ENCODE measurements around the gene C1orf167. TPM values are rescaled to one million over a fixed set of nuclear protein-coding genes. Genes with fewer than 3 reads are reported as not detected.

Gene C1orf167
- total RNA-seq, 1 donor from 2014 or later: 0.29 TPM

GRCh38 chr1:11761285-11761684 lies 708 bp upstream of the C1orf167 start:
- no peak for DNase-seq (ENCODE audit: low spot score)

- no peak for DNase-seq (ENCODE audit: low spot score)
Measured at GRCh38 chr1:11764115-11764514, 2.1 kb downstream of the C1orf167 start.

GRCh38 chr1:11764519-11764918 lies 2.5 kb downstream of the C1orf167 start:
- no peak for DNase-seq (ENCODE audit: low spot score)

DNA sequence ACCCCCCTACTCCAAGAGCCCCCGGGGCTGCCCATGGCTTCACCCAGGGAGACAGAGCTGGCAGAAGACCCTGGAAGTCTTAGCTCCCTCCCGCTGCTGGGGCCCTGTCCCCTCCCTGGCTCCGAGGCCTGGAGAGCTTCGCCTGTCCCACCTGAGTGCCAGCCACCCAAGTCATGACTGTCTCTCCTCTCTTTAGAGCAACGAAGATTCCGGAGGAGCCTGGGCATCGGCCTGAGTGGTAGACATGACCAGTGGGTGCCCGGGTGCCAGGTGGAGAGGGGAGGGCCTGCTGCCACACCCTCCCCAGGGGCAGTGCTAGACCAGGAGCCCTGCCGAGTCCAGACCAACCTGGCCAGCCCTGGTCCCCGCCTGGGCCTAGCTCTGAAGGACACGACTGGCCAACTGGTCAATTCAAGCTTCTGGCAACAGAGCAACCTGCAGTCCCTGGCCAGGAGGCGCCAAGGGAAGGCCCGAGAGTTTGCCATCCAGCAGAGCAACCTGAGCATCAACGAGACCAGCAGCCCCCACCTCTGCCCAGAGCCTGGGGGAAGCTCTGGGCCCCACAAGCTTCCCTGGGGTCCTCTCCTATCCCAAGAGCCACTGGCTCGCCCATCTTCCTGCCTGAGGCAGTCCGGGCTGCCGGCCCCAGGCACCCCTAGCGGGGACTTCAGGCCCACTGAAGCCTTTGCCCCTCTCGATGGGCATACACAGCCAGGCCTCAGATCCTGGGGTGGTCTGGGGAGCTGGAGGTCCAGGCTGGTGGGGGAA lies 3.9 kb downstream of the C1orf167 start:
- DNase-seq (ENCODE audit: low spot score): no peak

DNA sequence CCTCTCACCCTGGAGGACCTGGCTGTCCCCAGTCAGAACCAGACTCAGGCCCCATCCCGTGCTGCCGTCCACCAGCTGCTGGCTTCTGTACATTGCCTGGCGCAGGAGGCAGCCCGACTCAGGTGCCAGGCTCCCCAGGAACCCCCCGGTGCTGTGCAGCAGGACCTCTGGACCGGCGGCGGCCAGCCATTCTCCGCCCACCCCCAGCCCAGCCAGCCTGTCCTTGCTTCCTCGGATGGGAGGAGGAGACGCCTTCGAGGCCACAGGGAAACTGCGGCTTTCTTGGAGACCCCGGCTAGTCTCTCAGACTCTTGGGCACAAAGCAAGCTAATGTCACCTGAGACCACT lies 4.4 kb downstream of the C1orf167 start:
- DNase-seq (ENCODE audit: low spot score): no peak

DNA sequence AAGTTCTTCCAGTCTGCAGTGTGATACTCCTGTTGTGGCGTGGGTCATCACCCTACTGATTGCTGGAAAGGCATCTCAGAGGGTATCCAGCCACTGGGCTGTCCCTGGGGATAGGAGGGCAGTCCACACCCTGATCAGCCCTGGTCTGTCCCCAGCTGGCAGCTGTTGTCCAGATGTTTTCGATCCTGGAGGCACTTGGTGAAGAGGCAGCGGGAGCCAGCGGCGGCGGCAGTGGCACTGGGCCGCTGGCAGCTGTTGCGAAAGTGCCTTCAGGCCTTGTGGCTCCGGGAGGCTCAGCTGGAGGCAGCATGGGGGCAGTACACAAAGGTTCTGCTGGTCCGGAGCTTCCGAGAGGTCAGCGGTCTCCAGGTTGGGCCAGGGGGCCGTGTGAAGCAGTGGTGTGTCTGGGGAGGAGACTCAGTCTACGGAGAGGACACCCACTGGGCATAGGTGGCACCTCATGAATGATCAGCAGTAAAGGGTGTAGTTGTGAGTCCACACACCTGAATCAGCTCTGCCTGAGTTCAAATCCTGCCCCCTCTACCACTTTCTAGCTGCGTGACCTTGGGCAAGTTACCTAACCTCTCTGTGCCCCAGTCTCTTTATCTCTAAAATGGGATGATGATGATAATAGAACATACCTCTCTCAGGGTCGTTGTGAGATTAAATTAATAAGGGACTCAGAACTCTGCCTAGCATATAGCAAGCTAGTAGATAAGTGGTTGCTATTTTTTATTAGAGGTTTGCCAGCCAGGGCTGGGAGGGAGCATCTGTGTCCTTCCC lies 6.1 kb downstream of the C1orf167 start:
- DNase-seq (ENCODE audit: low spot score): no peak

GRCh38 chr1:11768821-11769220 lies 6.8 kb downstream of the C1orf167 start:
- DNase-seq (ENCODE audit: low spot score): no peak

DNA sequence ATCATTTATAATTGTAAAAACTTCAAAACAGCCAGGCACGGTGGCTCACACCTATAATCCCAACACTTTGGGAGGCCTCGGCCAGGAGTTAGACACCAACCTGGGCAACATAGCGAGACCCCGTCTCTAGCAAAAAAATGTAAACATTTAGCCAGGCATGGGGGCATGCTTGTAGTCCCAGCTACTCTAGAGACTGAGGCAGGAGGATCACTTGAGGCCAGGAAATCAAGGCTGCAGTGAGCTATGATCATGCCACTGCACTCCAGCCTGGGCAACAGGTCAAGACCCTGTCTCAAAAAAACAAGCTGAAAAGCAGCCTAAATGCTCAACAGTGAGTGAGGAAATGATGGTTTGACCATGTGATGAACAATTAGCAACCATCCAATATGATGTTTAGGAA lies 7.3 kb downstream of the C1orf167 start:
- DNase-seq (ENCODE audit: low spot score): no peak

- no peak for DNase-seq (ENCODE audit: low spot score)
Measured at GRCh38 chr1:11770011-11770410, 8.0 kb downstream of the C1orf167 start.

GRCh38 chr1:11771481-11772043 lies 9.6 kb downstream of the C1orf167 start:
- DNase-seq (ENCODE audit: low spot score): no peak

GRCh38 chr1:11772458-11772857 lies 10.5 kb downstream of the C1orf167 start:
- DNase-seq (ENCODE audit: low spot score): no peak

DNA sequence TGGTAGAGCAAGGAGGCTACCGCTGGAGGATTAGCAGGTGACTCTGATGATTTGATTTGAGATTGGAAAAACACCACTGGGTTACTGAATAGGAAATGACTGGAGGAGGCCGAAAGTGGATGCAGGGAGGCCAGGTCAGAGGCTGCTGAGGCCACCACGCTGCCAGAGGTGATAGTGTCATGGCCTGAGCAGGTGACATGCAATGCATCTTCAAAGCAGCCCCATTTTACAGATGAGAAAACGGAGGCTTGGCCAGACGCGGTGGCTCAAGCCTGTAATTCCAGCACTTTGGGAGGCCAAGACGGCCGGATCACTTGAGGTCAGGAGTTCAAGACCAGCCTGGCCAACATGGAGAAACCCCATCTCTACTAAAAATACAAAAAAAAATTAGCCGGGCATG lies 12.8 kb downstream of the C1orf167 start:
- no peak for DNase-seq (ENCODE audit: low spot score)

- DNase-seq (ENCODE audit: low spot score): no peak
Measured at GRCh38 chr1:11777658-11778322, 15.8 kb downstream of the C1orf167 start.

DNA sequence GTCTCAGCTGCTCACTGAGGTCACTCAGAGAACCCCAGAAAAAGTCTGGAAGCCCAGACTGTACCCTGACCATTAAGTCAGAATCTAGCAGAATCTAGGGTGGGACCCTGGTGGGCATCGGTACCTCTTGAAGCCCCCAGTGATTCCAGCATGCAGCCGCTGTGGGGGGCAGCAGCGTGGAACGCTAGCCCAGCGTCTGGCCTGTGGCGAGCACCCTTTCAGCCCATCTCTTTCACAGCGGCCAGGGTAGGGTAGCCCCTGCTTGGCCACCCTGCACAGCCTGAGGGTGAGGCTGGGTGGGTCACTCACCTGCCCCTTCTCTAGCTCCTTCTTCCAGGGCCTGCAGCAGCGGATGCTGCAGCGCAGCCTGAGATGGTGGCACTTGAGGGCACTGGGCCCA lies 16.3 kb downstream of the C1orf167 start:
- DNase-seq (ENCODE audit: low spot score): no peak

GRCh38 chr1:11778844-11779623 lies 17.0 kb downstream of the C1orf167 start:
- no peak for DNase-seq (ENCODE audit: low spot score)

GRCh38 chr1:11779715-11780379 lies 17.9 kb downstream of the C1orf167 start:
- DNase-seq (ENCODE audit: low spot score): no peak

- DNase-seq (ENCODE audit: low spot score): no peak
Measured at GRCh38 chr1:11780380-11781147, 18.6 kb downstream of the C1orf167 start.

DNA sequence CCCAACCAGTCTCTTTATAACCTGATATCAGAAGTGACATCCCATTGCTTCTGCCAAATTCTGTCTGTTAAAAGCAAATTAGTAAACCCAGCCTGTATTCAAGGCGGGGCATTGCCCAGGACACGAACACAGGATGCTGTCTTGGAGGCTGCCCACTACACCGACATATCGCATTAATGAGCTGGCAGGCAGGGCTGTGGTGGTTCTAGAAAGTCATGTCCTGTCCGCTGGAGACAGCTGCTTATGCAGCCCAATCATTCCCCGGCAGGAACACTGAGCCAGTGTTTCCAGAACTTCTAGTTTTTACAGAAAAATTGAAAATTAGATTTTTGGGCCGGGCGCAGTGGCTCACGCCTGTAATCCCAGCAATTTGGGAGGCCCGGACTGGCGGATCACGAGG lies 19.3 kb downstream of the C1orf167 start:
- no peak for DNase-seq (ENCODE audit: low spot score)

DNA sequence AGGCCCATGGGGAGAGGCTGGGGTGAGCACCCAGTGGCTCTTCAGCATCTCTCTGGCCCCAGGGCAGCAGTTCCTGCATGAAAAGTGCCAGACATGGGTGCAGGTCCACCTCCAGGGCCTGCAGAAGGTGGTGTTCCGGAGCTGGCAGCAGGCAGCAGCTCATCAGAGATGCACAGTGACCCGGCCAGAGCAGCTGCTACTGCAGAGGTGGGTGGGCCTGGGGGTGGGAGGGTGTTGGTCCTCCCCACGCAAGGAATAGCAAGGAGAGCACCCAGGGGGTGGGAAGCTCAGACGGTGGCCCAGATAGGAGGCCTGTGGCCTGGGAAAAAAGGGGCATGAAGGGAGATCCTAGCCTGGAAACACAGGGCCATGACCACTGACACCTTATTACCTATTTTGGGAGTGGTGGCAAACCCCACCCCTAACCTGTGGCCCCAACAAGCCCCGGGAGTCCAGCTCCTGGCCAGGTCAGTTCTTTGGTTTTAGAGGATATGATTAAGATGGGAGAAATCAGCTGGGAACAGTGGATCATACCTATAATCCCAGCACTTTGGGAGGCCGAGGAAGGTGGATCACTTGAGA lies 20.2 kb downstream of the C1orf167 start:
- DNase-seq (ENCODE audit: low spot score): no peak

DNA sequence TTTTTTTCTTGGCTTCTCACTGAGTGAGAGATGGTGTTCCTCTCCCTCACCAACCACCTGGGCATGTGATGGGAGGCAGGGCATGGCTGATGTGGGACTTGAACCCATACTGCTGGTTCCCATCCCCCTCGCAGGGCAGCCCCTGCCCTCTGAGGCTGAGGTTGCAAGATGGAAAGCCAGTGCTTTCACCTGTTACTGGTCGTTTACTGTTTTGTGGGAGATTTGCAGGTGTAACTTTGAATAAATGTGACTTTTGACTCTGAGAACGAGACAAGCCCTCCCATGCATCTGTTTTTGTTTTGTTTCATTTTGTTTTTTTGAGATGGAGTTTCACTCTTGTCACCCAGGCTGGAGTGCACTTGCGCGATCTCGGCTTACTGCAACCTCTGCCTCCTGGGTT lies 21.6 kb downstream of the C1orf167 start:
- DNase-seq (ENCODE audit: low spot score): no peak

Data from mucosa of gallbladder (tissue), 1 donor.